Ovary (tissue), 3 donors: ENCODE measurements around the gene A4GALT.

Source experiments
- CTCF ChIP-seq, 3 donors: fragments of 450-650 bp in 2 of 3; fragments of 200-600 bp in 1 of 3; IDR thresholded peaks; one replicate each; pipeline versions ENCODE4 v1.5.1 to v1.8.0; 2016 to 2022; ENCODE audit warnings: antibody characterized with exemption in 3 of 3, mild to moderate bottlenecking in 1 of 3
- POLR2A ChIP-seq: fragments of 450-650 bp; IDR thresholded peaks from one replicate; pipeline ENCODE4 v1.6.1; 2017; ENCODE audit warnings: antibody characterized with exemption, mild to moderate bottlenecking, moderate library complexity
- donor health status: DM: no; HTN: no; CAD: no.

GRCh38 chr22:42716221-42716620 is 4.4 kb downstream of the A4GALT start:
- TF ChIP-seq CTCF (IDR thresholded peaks at IDR 0.05) (no peak), POLR2A (no peak)
